BE2C (cell line): ENCODE measurements around the gene RAB27A.
"Not testable (repeated sequence)": the region's sequence is repeated elsewhere in the genome, so short reads cannot be mapped to it uniquely, and the experiment has no call there.

Experiments used
- DNase-seq: peaks from one replicate; pipeline ENCODE4 v3.0.0-alpha.2; 2020
- H3K27me3 ChIP-seq: fragments of 250-450 bp; sonication (Bioruptor Pico); 2 replicates; pipeline ENCODE4 v1.5.1; 2020; ENCODE audit warnings: mild to moderate bottlenecking
- H3K36me3 ChIP-seq: fragments of 250-450 bp; sonication (Bioruptor Pico); 2 replicates; pipeline ENCODE4 v1.5.1; 2020; ENCODE audit warnings: mild to moderate bottlenecking
- H3K4me1 ChIP-seq: fragments of 250-450 bp; sonication (Bioruptor Pico); 2 replicates; pipeline ENCODE4 v1.5.1; 2020
- H3K4me3 ChIP-seq: 2 replicates; pipeline ENCODE4 v1.5.1; 2011; ENCODE audit warnings: low read depth, low read length
- H3K9me3 ChIP-seq: fragments of 250-450 bp; sonication (Bioruptor Pico); 2 replicates; pipeline ENCODE4 v1.5.1; 2020
- CTCF ChIP-seq: IDR thresholded peaks from 2 replicates; pipeline ENCODE4 v1.5.1; 2012; ENCODE audit warnings: mild to moderate bottlenecking, low read depth, low read length

The RAB27A gene

GRCh38 chr15:55254916-55255679, 34.5 kb downstream of the RAB27A start:
- H3K4me1 ChIP-seq = peaks cover 6% of the 10 kb centered on the region; the same call in 1 of the 2 replicates
- H3K9me3 ChIP-seq = no peaks in the 10 kb centered on the region
- H3K27me3 ChIP-seq = no peaks in the 10 kb centered on the region
- no peak for TF ChIP-seq CTCF
- no peaks in the 10 kb centered on the region for H3K36me3 ChIP-seq
- no peak for DNase-seq
- H3K4me3 ChIP-seq = no peak overlapping the region

GRCh38 chr15:55253580-55253979, 36.0 kb downstream of the RAB27A start:
- no peak for DNase-seq
- H3K27me3 ChIP-seq = no peaks in the 10 kb centered on the region
- no peak overlapping the region for H3K4me3 ChIP-seq
- no peak for TF ChIP-seq CTCF
- no peaks in the 10 kb centered on the region for H3K9me3 ChIP-seq
- peaks cover 6% of the 10 kb centered on the region; the same call in 1 of the 2 replicates for H3K4me1 ChIP-seq
- no peaks in the 10 kb centered on the region for H3K36me3 ChIP-seq

- H3K27me3 ChIP-seq, DNase-seq, H3K9me3 ChIP-seq, H3K4me3 ChIP-seq, H3K36me3 ChIP-seq, H3K4me1 ChIP-seq: not testable (repeated sequence)
These were observed 37.4 kb downstream of the RAB27A start for GRCh38 chr15:55252201-55252600.

GRCh38 chr15:55250941-55251340, 38.7 kb downstream of the RAB27A start:
- DNase-seq = no peak
- no peak for TF ChIP-seq CTCF
- no peaks in the 10 kb centered on the region for H3K9me3 ChIP-seq

GRCh38 chr15:55250392-55250791, 39.2 kb downstream of the RAB27A start:
- no peak for DNase-seq

More at GRCh38 chr15:55250941-55251340, 38.7 kb downstream of the RAB27A start:
- H3K27me3 ChIP-seq = no peaks in the 10 kb centered on the region
- no peaks in the 10 kb centered on the region for H3K36me3 ChIP-seq
- no peak overlapping the region for H3K4me3 ChIP-seq
- no peaks in the 10 kb centered on the region for H3K4me1 ChIP-seq

GRCh38 chr15:55249885-55250284, 39.7 kb downstream of the RAB27A start:
- not testable (repeated sequence) for DNase-seq, H3K4me3 ChIP-seq, H3K9me3 ChIP-seq, H3K36me3 ChIP-seq, H3K27me3 ChIP-seq, H3K4me1 ChIP-seq

More at GRCh38 chr15:55250392-55250791, 39.2 kb downstream of the RAB27A start:
- Histone ChIP-seq H3K4me1 (no peaks in the 10 kb centered on the region), H3K27me3 (no peaks in the 10 kb centered on the region), H3K9me3 (no peaks in the 10 kb centered on the region), H3K36me3 (no peaks in the 10 kb centered on the region), H3K4me3 (no peak overlapping the region)
- no peak for TF ChIP-seq CTCF

GRCh38 chr15:55248895-55249294, 40.7 kb downstream of the RAB27A start:
- Histone ChIP-seq H3K4me3 (no peak overlapping the region), H3K27me3 (no peaks in the 10 kb centered on the region), H3K9me3 (no peaks in the 10 kb centered on the region), H3K36me3 (no peaks in the 10 kb centered on the region), H3K4me1 (no peaks in the 10 kb centered on the region)
- no peak for TF ChIP-seq CTCF
- DNase-seq = no peak
